Thoracic aorta (tissue), 2 donors: Measurements from ENCODE around the gene MPZL1. TPM values are rescaled to one million over a fixed set of nuclear protein-coding genes. Genes with fewer than 3 reads are reported as not detected.

Experiments used
- ATAC-seq: fragments of 150-250 bp; one replicate; pipeline ENCODE4 v1.8.0; 2017; ENCODE audit warnings: low read depth; ENCODE audit not compliant: insufficient number of reproducible peaks, low FRiP score
- DNase-seq: peaks from one replicate; pipeline ENCODE4 v3.0.0-alpha.2; 2020; ENCODE audit warnings: low spot score
- H3K27ac ChIP-seq, 2 donors: fragments of 200-600 bp; sonication (generic); 1 replicate in 1 of 2; 2 replicates in 1 of 2; pipeline ENCODE4 v1.5.1; 2016; ENCODE audit warnings: mild to moderate bottlenecking in 2 of 2, moderate library complexity in 2 of 2
- H3K27me3 ChIP-seq: fragments of 200-600 bp; sonication (generic); replicated peaks from 2 replicates; pipeline ENCODE4 v1.6.0; 2016; ENCODE audit warnings: mild to moderate bottlenecking; ENCODE audit not compliant: insufficient read depth
- H3K36me3 ChIP-seq: fragments of 200-600 bp; sonication (generic); one replicate; pipeline ENCODE4 v1.5.1; 2016
- H3K4me1 ChIP-seq, 2 donors: fragments of 200-600 bp; sonication (generic); 1 replicate in 1 of 2; 2 replicates in 1 of 2; pipeline versions ENCODE4 v1.5.1 to v1.6.0; 2016; ENCODE audit warnings: low read depth in 2 of 2, mild to moderate bottlenecking in 1 of 2; ENCODE audit not compliant: control insufficient read depth in 1 of 2
- H3K4me3 ChIP-seq: fragments of 200-600 bp; sonication (generic); 2 replicates; pipeline ENCODE4 v1.5.1; 2016; ENCODE audit warnings: mild to moderate bottlenecking
- H3K9me3 ChIP-seq: fragments of 200-600 bp; sonication (generic); 2 replicates; pipeline ENCODE4 v1.5.1; 2016
- CTCF ChIP-seq: fragments of 200-600 bp; sonication (generic); IDR thresholded peaks from one replicate; pipeline ENCODE4 v1.5.1; 2019; ENCODE audit warnings: antibody characterized with exemption
- total RNA-seq, 2 donors: library from RNA; depleted of rRNA; stranded (reverse); fragments of >200 nt; gene quantifications; one replicate each; pipeline versions ENCODE4 v1.1.0 to v1.2.3, GENCODE V29; 2016

MPZL1 gene
- total RNA-seq, 2 donors from 2014 or later, result 92.6 to 108 TPM

- Histone ChIP-seq H3K27ac (no peak overlapping the region), H3K4me3 (no peak overlapping the region), H3K36me3 (peaks cover 13% of the 10 kb centered on the region), H3K27me3 (no peaks in the 10 kb centered on the region), H3K9me3 (no peaks in the 10 kb centered on the region), H3K4me1 (peaks cover 6 to 13% of the 10 kb centered on the region in 2 donors)
- DNase-seq (no peak), ATAC-seq (no peak)
- no peak for TF ChIP-seq CTCF
Observed at GRCh38 chr1:167764458-167765330, 42.9 kb downstream of the MPZL1 start.

GRCh38 chr1:167765496-167765895, 43.7 kb downstream of the MPZL1 start:
- no peak overlapping the region for H3K4me3 ChIP-seq
- no peak for TF ChIP-seq CTCF
- H3K4me1 ChIP-seq, result peaks cover 6 to 13% of the 10 kb centered on the region in 2 donors
- H3K27me3 ChIP-seq, result no peaks in the 10 kb centered on the region
- no peak overlapping the region for H3K27ac ChIP-seq
- peaks cover 13% of the 10 kb centered on the region for H3K36me3 ChIP-seq
- no peak for ATAC-seq
- no peaks in the 10 kb centered on the region for H3K9me3 ChIP-seq
- DNase-seq, result no peak

- ATAC-seq (no peak), DNase-seq (no peak)
- Histone ChIP-seq H3K36me3 (peaks cover 13% of the 10 kb centered on the region), H3K9me3 (no peaks in the 10 kb centered on the region), H3K27ac (no peak overlapping the region), H3K27me3 (no peaks in the 10 kb centered on the region), H3K4me1 (peaks cover 6 to 13% of the 10 kb centered on the region in 2 donors), H3K4me3 (no peak overlapping the region)
- TF ChIP-seq CTCF, result no peak
Observed at GRCh38 chr1:167766538-167766937, 44.8 kb downstream of the MPZL1 start.

GRCh38 chr1:167767761-167768160, 46.0 kb downstream of the MPZL1 start:
- ATAC-seq (no peak), DNase-seq (no peak)
- Histone ChIP-seq H3K9me3 (no peaks in the 10 kb centered on the region), H3K4me3 (no peak overlapping the region), H3K4me1 (peaks cover 6 to 20% of the 10 kb centered on the region in 2 donors), H3K36me3 (peaks cover 13% of the 10 kb centered on the region), H3K27me3 (no peaks in the 10 kb centered on the region), H3K27ac (no peak overlapping the region)
- TF ChIP-seq CTCF, result no peak

GRCh38 chr1:167770127-167770526, 48.3 kb downstream of the MPZL1 start:
- no peak for ATAC-seq
- H3K27ac ChIP-seq, result no peak overlapping the region

More at GRCh38 chr1:167770127-167770526, 48.3 kb downstream of the MPZL1 start:
- H3K36me3 ChIP-seq, result peaks cover 13% of the 10 kb centered on the region
- no peak for TF ChIP-seq CTCF
- H3K4me3 ChIP-seq, result no peak overlapping the region
- no peak for DNase-seq
- no peaks in the 10 kb centered on the region for H3K9me3 ChIP-seq
- peaks cover 11 to 23% of the 10 kb centered on the region in 2 donors for H3K4me1 ChIP-seq
- no peaks in the 10 kb centered on the region for H3K27me3 ChIP-seq
